SK-N-SH treated with all-trans-retinoic acid at 6 μM for 48 hours (cell line): ENCODE results near the gene PTOV1.

ENCODE experiments used
- ATAC-seq: fragments of 200-7000 bp; cut with Tn5 transposase; 3 replicates; pipeline ENCODE4 v1.9.1; 2020; ENCODE audit warnings: mild to moderate bottlenecking, moderate library complexity
- BACH2 ChIP-seq: fragments of 250-450 bp; sonication (Bioruptor Pico); IDR thresholded peaks from 2 replicates; pipeline ENCODE4 v1.9.0; 2021; ENCODE audit warnings: mild to moderate bottlenecking, borderline replicate concordance
- CSDC2 ChIP-seq: fragments of 250-450 bp; sonication (Bioruptor Pico); IDR thresholded peaks from 2 replicates; pipeline ENCODE4 v1.5.0; 2020; ENCODE audit warnings: mild to moderate bottlenecking, moderate library complexity
- ESRRG ChIP-seq: fragments of 250-450 bp; sonication (Bioruptor Pico); IDR thresholded peaks from 2 replicates; pipeline ENCODE4 v1.6.1; 2021; ENCODE audit warnings: mild to moderate bottlenecking
- GLIS3 ChIP-seq: fragments of 250-450 bp; sonication (Bioruptor Pico); IDR thresholded peaks from 2 replicates; pipeline ENCODE4 v1.5.0; 2020; ENCODE audit warnings: mild to moderate bottlenecking, moderate library complexity
- OSR1 ChIP-seq: fragments of 250-450 bp; sonication (Bioruptor Pico); IDR thresholded peaks from 2 replicates; pipeline ENCODE4 v1.8.0; 2022; ENCODE audit warnings: moderate library complexity, mild to moderate bottlenecking, inconsistent platforms
- PPARA ChIP-seq: fragments of 250-450 bp; sonication (Bioruptor Pico); IDR thresholded peaks from 2 replicates; pipeline ENCODE4 v1.5.0; 2020; ENCODE audit warnings: mild to moderate bottlenecking, borderline replicate concordance
- RARB ChIP-seq: fragments of 250-450 bp; sonication (Bioruptor Pico); IDR thresholded peaks from 2 replicates; pipeline ENCODE4 v1.8.0; 2021; ENCODE audit warnings: mild to moderate bottlenecking, moderate library complexity
- TOX ChIP-seq: fragments of 250-450 bp; sonication (Bioruptor Pico); IDR thresholded peaks from 2 replicates; pipeline ENCODE4 v1.8.0; 2021; ENCODE audit warnings: mild to moderate bottlenecking, moderate library complexity, borderline replicate concordance
- ZFP3 ChIP-seq: fragments of 250-450 bp; sonication (Bioruptor Pico); IDR thresholded peaks from 2 replicates; pipeline ENCODE4 v1.5.0; 2020; ENCODE audit warnings: mild to moderate bottlenecking, moderate library complexity
- ZFP30 ChIP-seq: fragments of 450-650 bp; formaldehyde crosslinking; IDR thresholded peaks from 2 replicates; pipeline ENCODE4 v1.5.0; 2022; ENCODE audit warnings: mild to moderate bottlenecking, moderate library complexity
- ZNF565 ChIP-seq: fragments of 450-650 bp; formaldehyde crosslinking; conservative IDR thresholded peaks from 2 replicates; pipeline ENCODE4 v1.5.0; 2020; ENCODE audit warnings: low read depth, mild to moderate bottlenecking, moderate library complexity
- ZNF70 ChIP-seq: fragments of 450-650 bp; formaldehyde crosslinking; IDR thresholded peaks from 2 replicates; pipeline ENCODE4 v1.5.0; 2020; ENCODE audit warnings: mild to moderate bottlenecking, moderate library complexity
- ZNF8 ChIP-seq: fragments of 450-650 bp; formaldehyde crosslinking; IDR thresholded peaks from 2 replicates; pipeline ENCODE4 v1.5.0; 2020; ENCODE audit warnings: mild to moderate bottlenecking, moderate library complexity
- TF ChIP-seq, protein P1 (sequence below): fragments of 250-450 bp; sonication (Bioruptor Pico); IDR thresholded peaks from 2 replicates; pipeline ENCODE4 v1.8.0; 2021; ENCODE audit warnings: low read depth, mild to moderate bottlenecking, moderate library complexity, borderline replicate concordance
- TF ChIP-seq, protein P2 (sequence below): fragments of 250-450 bp; sonication (Bioruptor Pico); IDR thresholded peaks from 2 replicates; pipeline ENCODE4 v1.5.1; 2021; ENCODE audit warnings: mild to moderate bottlenecking, moderate library complexity
- TF ChIP-seq, protein P3 (sequence below): fragments of 250-450 bp; sonication (Bioruptor Pico); IDR thresholded peaks from 2 replicates; pipeline ENCODE4 v1.8.0; 2020; ENCODE audit warnings: mild to moderate bottlenecking, moderate library complexity, borderline replicate concordance
- TF ChIP-seq, protein P4 (sequence below): fragments of 250-450 bp; sonication (Bioruptor Pico); IDR thresholded peaks from 2 replicates; pipeline ENCODE4 v1.5.1; 2020; ENCODE audit warnings: low read depth, mild to moderate bottlenecking, moderate library complexity

PTOV1 gene

DNA sequence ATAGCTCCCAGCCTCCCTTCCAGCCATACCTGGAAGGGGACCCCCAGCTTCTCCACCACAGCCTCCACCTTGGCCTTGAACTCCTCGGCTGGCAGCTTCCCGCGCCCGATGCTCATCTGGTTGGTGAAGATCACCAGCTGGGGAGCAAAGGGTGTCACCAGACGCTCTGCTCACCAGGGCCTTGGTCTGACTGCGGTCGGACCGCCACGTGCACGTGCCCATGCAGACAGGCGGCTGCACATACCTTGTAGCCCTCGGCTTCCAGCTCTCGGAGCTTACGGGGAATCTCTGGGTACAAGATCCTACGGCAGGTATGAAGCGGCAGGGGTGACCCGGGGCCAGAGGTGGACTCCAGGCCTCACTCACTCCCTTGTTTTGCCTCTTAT, 13.0 kb downstream of the PTOV1 start:
- TF ChIP-seq, protein P1, sequence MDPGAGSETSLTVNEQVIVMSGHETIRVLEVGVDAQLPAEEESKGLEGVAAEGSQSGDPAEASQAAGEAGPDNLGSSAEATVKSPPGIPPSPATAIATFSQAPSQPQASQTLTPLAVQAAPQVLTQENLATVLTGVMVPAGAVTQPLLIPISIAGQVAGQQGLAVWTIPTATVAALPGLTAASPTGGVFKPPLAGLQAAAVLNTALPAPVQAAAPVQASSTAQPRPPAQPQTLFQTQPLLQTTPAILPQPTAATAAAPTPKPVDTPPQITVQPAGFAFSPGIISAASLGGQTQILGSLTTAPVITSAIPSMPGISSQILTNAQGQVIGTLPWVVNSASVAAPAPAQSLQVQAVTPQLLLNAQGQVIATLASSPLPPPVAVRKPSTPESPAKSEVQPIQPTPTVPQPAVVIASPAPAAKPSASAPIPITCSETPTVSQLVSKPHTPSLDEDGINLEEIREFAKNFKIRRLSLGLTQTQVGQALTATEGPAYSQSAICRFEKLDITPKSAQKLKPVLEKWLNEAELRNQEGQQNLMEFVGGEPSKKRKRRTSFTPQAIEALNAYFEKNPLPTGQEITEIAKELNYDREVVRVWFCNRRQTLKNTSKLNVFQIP (CRISPR knock-in tag) = no peak
- TF ChIP-seq ZFP3 (no peak), PPARA (CRISPR knock-in tag) (no peak), ZFP30 (CRISPR knock-in tag) (no peak), BACH2 (CRISPR knock-in tag) (no peak), ZNF70 (CRISPR knock-in tag) (no peak), GLIS3 (CRISPR knock-in tag) (no peak)
- TF ChIP-seq, protein P2, sequence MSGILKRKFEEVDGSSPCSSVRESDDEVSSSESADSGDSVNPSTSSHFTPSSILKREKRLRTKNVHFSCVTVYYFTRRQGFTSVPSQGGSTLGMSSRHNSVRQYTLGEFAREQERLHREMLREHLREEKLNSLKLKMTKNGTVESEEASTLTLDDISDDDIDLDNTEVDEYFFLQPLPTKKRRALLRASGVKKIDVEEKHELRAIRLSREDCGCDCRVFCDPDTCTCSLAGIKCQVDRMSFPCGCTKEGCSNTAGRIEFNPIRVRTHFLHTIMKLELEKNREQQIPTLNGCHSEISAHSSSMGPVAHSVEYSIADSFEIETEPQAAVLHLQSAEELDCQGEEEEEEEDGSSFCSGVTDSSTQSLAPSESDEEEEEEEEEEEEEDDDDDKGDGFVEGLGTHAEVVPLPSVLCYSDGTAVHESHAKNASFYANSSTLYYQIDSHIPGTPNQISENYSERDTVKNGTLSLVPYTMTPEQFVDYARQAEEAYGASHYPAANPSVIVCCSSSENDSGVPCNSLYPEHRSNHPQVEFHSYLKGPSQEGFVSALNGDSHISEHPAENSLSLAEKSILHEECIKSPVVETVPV (CRISPR knock-in tag) = no peak
- TF ChIP-seq, protein P3, sequence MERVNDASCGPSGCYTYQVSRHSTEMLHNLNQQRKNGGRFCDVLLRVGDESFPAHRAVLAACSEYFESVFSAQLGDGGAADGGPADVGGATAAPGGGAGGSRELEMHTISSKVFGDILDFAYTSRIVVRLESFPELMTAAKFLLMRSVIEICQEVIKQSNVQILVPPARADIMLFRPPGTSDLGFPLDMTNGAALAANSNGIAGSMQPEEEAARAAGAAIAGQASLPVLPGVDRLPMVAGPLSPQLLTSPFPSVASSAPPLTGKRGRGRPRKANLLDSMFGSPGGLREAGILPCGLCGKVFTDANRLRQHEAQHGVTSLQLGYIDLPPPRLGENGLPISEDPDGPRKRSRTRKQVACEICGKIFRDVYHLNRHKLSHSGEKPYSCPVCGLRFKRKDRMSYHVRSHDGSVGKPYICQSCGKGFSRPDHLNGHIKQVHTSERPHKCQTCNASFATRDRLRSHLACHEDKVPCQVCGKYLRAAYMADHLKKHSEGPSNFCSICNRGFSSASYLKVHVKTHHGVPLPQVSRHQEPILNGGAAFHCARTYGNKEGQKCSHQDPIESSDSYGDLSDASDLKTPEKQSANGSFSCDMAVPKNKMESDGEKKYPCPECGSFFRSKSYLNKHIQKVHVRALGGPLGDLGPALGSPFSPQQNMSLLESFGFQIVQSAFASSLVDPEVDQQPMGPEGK = no peak
- TF ChIP-seq, all 23 proteins: peak for 0
- ATAC-seq = no peak

DNA sequence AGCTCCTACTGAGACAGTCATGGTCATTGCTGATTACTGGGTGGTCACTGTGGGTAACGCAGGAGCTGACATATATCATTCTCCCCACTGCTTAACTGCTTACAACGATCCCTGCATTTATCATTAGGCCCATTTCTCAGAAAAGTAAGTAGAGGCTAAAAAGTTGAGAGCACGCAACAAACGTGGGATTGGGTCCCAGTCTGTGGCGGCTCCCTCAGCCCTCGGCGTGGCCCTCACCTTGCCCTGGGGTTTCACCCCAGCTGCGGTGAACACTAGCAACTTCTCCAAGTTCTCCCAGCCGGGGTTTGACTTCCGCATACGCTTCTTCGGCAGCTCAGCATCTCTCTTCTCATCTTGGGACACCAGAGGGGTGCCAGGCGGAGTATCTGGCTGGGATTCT, 13.9 kb downstream of the PTOV1 start:
- TF ChIP-seq, protein P3 = no peak
- no peak for TF ChIP-seq CSDC2 (CRISPR knock-in tag)
- TF ChIP-seq, protein P1 (CRISPR knock-in tag) = no peak
- no peak for TF ChIP-seq GLIS3 (CRISPR knock-in tag)
- TF ChIP-seq, protein P2 (CRISPR knock-in tag) = no peak
- no peak for TF ChIP-seq ZNF565 (CRISPR knock-in tag)
- TF ChIP-seq ZFP30 (CRISPR knock-in tag) = no peak
- no peak for TF ChIP-seq ZNF70 (CRISPR knock-in tag)
- TF ChIP-seq, protein P4, sequence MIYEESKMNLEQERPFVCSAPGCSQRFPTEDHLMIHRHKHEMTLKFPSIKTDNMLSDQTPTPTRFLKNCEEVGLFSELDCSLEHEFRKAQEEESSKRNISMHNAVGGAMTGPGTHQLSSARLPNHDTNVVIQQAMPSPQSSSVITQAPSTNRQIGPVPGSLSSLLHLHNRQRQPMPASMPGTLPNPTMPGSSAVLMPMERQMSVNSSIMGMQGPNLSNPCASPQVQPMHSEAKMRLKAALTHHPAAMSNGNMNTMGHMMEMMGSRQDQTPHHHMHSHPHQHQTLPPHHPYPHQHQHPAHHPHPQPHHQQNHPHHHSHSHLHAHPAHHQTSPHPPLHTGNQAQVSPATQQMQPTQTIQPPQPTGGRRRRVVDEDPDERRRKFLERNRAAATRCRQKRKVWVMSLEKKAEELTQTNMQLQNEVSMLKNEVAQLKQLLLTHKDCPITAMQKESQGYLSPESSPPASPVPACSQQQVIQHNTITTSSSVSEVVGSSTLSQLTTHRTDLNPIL (CRISPR knock-in tag) = no peak
- no peak for TF ChIP-seq TOX (CRISPR knock-in tag)
- ATAC-seq = no peak

DNA sequence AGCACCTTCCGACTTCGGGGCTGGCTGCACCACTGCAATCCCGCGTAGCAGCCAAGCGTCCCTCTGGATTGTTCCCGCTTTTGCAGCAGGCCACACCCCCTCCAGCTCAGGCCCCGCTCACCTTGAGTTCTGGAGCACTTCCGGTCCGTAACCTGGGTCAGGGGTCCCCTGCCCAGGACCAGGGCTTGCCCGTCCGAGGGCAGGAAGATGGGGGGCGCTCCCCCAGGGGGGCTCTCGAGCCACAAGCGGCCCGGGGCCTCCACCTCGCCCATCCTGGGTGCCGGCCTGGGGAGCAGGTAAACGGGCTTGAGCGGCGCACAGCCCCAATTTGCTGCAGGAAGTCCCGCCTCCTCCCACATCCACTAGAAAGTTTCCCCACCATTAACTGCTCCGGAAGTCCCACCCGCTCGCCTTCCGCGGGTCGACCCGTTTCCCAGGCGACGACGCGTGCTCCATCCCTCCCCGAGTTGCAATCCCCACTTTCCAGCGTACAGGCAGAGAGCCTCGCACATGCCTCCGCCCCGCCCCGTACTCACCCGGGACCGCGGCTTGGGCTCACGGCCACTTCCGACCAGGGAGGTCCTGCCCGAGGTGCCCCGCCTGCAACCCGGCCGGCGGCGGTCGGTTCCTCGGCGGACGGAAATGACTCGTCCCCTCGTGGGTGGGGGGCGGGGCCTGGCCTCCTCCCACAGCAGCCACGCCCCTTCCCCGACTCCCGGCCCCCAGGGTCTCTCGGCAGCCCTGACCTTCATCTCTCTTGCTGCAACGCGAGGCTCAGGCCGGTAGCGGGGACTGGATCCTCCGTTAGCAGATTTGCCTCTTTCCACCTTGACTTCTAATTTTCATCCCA, 16.2 kb downstream of the PTOV1 start, which contains the start of gene PNKP:
PNKP (minus strand) TSS at position 644 of the 850 bp plus-strand sequence; CDS start at position 272, 372 bp downstream.
- peak; percentile 66 for ATAC-seq
- TF ChIP-seq CSDC2 (CRISPR knock-in tag) (no peak), RARB (CRISPR knock-in tag) (no peak), PPARA (CRISPR knock-in tag) (no peak), GLIS3 (CRISPR knock-in tag) (no peak), ZNF70 (CRISPR knock-in tag) (no peak), ZFP3 (no peak), ESRRG (CRISPR knock-in tag) (no peak), BACH2 (CRISPR knock-in tag) (no peak), OSR1 (CRISPR knock-in tag) (no peak), ZNF8 (CRISPR knock-in tag) (no peak)
- TF ChIP-seq, protein P1 (CRISPR knock-in tag) = no peak
- TF ChIP-seq, protein P2 (CRISPR knock-in tag) = no peak
- TF ChIP-seq, protein P4 (CRISPR knock-in tag) = no peak
